Neural progenitor cell (in vitro differentiated cells): ENCODE results near the gene RTL5.

Experiments used
- CTCF ChIP-seq: fragments of 200-600 bp; sonication (generic); IDR thresholded peaks from 2 replicates; pipeline ENCODE4 v1.5.1; 2017; ENCODE audit warnings: antibody characterized with exemption, mild to moderate bottlenecking
- EZH2 ChIP-seq: fragments of 200-600 bp; sonication (generic); IDR thresholded peaks from 2 replicates; pipeline ENCODE4 v1.6.1; 2017; ENCODE audit warnings: antibody characterized with exemption, mild to moderate bottlenecking, moderate library complexity

GRCh38 chrX:72129661-72130060 lies 2.1 kb downstream of the RTL5 start:
- TF ChIP-seq CTCF = no peak
- TF ChIP-seq EZH2 = no peak
